Measurements from ENCODE around the gene SPTLC3. TPM values are rescaled to one million over a fixed set of nuclear protein-coding genes. Genes with fewer than 3 reads are reported as not detected.

The SPTLC3 gene
- polyA plus RNA-seq, 1 donor from 2014 or later: not detected

GRCh38 chr20:13166011-13166410 lies 157.2 kb downstream of the SPTLC3 start:
- TF ChIP-seq EZH2 (IDR thresholded peaks at IDR 0.05; ENCODE audit: borderline replicate concordance, insufficient read depth, low read length, poor library complexity, severe bottlenecking): no peak
- TF ChIP-seq TAF1 (IDR thresholded peaks at IDR 0.05; ENCODE audit: low read depth): no peak
- TF ChIP-seq SMC3 (conservative IDR thresholded peaks at IDR 0.05; ENCODE audit: poor library complexity): no peak
- no peak for TF ChIP-seq POLR2AphosphoS5 (IDR thresholded peaks at IDR 0.05)
- no peak for TF ChIP-seq RAD21 (conservative IDR thresholded peaks at IDR 0.05)
- TF ChIP-seq REST (IDR thresholded peaks at IDR 0.05; ENCODE audit: borderline replicate concordance): no peak
- no peak for TF ChIP-seq MXI1 (conservative IDR thresholded peaks at IDR 0.05; ENCODE audit: poor library complexity, severe bottlenecking)
- Histone ChIP-seq H3K9me3 (ENCODE audit: low read length) (no peaks in the 10 kb centered on the region), H2AFZ (ENCODE audit: low read depth, low read length) (no peak overlapping the region), H3K4me2 (ENCODE audit: low read length) (no peak overlapping the region), H3K27me3 (ENCODE audit: insufficient read depth, low read depth, low read length) (no peaks in the 10 kb centered on the region), H3K79me2 (replicated peaks; ENCODE audit: insufficient read depth, low read length) (no peaks in the 10 kb centered on the region), H3K9ac (ENCODE audit: low read length) (no peak overlapping the region), H3K36me3 (ENCODE audit: insufficient read depth, low read length) (no peaks in the 10 kb centered on the region), H3F3A (ENCODE audit: insufficient read depth, low read length, poor library complexity, severe bottlenecking) (no peaks in the 10 kb centered on the region), H3K9me2 (ENCODE audit: insufficient read depth, low read length) (no peaks in the 10 kb centered on the region), H3K4me3 (ENCODE audit: low read length) (no peak overlapping the region), H4K20me1 (ENCODE audit: insufficient read depth) (no peaks in the 10 kb centered on the region), H3K27ac (ENCODE audit: low read length) (no peak overlapping the region)

- Histone ChIP-seq H3K9me2 (ENCODE audit: insufficient read depth, low read length) (no peaks in the 10 kb centered on the region), H2AFZ (ENCODE audit: low read depth, low read length) (no peak overlapping the region), H4K20me1 (ENCODE audit: insufficient read depth) (no peaks in the 10 kb centered on the region), H3K9ac (ENCODE audit: low read length) (no peak overlapping the region), H3K79me2 (replicated peaks; ENCODE audit: insufficient read depth, low read length) (no peaks in the 10 kb centered on the region), H3F3A (ENCODE audit: insufficient read depth, low read length, poor library complexity, severe bottlenecking) (no peaks in the 10 kb centered on the region), H3K9me3 (ENCODE audit: low read length) (no peaks in the 10 kb centered on the region), H3K27ac (ENCODE audit: low read length) (no peak overlapping the region), H3K4me2 (ENCODE audit: low read length) (no peak overlapping the region), H3K27me3 (ENCODE audit: insufficient read depth, low read depth, low read length) (no peaks in the 10 kb centered on the region), H3K4me3 (ENCODE audit: low read length) (no peak overlapping the region), H3K36me3 (ENCODE audit: insufficient read depth, low read length) (no peaks in the 10 kb centered on the region)
- TF ChIP-seq SMC3 (conservative IDR thresholded peaks at IDR 0.05; ENCODE audit: poor library complexity): no peak
- TF ChIP-seq EP300 (conservative IDR thresholded peaks at IDR 0.05; ENCODE audit: poor library complexity, severe bottlenecking): no peak
- TF ChIP-seq EZH2 (IDR thresholded peaks at IDR 0.05; ENCODE audit: borderline replicate concordance, insufficient read depth, low read length, poor library complexity, severe bottlenecking): no peak
- no peak for TF ChIP-seq RAD21 (conservative IDR thresholded peaks at IDR 0.05)
- TF ChIP-seq POLR2AphosphoS5 (IDR thresholded peaks at IDR 0.05): no peak
- TF ChIP-seq REST (IDR thresholded peaks at IDR 0.05; ENCODE audit: borderline replicate concordance): no peak
- TF ChIP-seq CTCF (IDR thresholded peaks at IDR 0.05; ENCODE audit: poor library complexity, severe bottlenecking): no peak
- no peak for TF ChIP-seq TAF1 (IDR thresholded peaks at IDR 0.05; ENCODE audit: low read depth)
- no peak for TF ChIP-seq MXI1 (conservative IDR thresholded peaks at IDR 0.05; ENCODE audit: poor library complexity, severe bottlenecking)
These were observed 157.7 kb downstream of the SPTLC3 start for GRCh38 chr20:13166437-13166836.

All from neural cell (in vitro differentiated cells).